ENCODE data around the gene OBSL1.

DNA sequence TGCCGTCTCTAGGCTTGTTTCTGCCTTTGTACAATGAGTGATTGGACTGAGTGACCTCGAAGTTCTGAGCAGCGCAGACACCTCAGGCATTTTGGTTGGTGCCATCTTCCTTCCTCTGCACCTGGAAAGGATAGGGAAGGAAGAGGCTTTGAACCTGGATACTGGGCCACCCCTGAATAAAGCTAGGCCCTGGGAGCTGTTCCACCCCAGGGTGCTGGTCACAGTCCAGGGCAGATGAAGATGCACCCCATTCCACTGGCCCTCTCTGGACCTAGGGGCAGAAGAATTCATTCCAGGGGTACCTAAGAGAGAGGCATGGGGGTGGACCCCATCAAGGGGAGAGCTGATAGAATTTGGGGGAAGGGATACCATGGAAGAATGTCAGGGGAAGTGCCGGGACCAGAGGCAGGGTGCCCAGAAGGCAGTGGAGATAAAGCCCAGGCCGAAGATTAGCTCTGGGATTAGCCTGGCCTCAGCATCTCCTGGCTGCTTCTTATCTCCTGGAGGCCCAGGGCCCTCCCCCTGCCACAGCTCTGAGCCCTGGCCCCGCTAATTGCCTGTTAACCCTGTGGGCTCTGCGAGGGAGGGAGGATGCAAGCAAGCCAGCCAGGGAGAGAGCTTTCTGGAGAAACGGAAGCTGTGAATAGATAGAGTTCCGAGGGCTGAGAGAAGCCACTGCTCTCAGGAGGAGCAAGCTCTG, 45.7 kb downstream of the OBSL1 start:
- TF ChIP-seq CTCF (IDR thresholded peaks at IDR 0.05) (no peak), POLR2A (IDR thresholded peaks at IDR 0.05) (no peak)

All from tibial nerve (tissue), 3 donors.